NOMO-1 treated with dmso at 0.1 percent for 144 hours (cell line): Measurements from ENCODE around the gene NUP42.
"Not testable (repeated sequence)": the region's sequence is repeated elsewhere in the genome, so short reads cannot be mapped to it uniquely, and the experiment has no call there.

Experiments used
- DNase-seq: peaks from one replicate; lab custom pipeline; 2025; ENCODE audit not compliant: unreplicated experiment; lab: John Stamatoyannopoulos, UW

The NUP42 gene

GRCh38 chr7:23200331-23200730 lies 18.5 kb downstream of the NUP42 start:
- no peak for DNase-seq

- no peak for DNase-seq
Observed at GRCh38 chr7:23204241-23204640, 22.4 kb downstream of the NUP42 start.

- no peak for DNase-seq
Observed at GRCh38 chr7:23205577-23205908, 23.7 kb downstream of the NUP42 start.

GRCh38 chr7:23205909-23206767 lies 24.3 kb downstream of the NUP42 start:
- no peak for DNase-seq

- DNase-seq = peak; percentile 35
Observed at GRCh38 chr7:23207021-23207420, 25.2 kb downstream of the NUP42 start.

- DNase-seq = no peak
Observed at GRCh38 chr7:23207884-23208283, 26.0 kb downstream of the NUP42 start.

GRCh38 chr7:23208316-23208715 lies 26.5 kb downstream of the NUP42 start:
- DNase-seq = no peak

GRCh38 chr7:23210506-23210905 lies 28.7 kb downstream of the NUP42 start:
- DNase-seq = peak; percentile 3

GRCh38 chr7:23211589-23211988 lies 29.7 kb downstream of the NUP42 start:
- no peak for DNase-seq

GRCh38 chr7:23212395-23212794 lies 30.5 kb downstream of the NUP42 start:
- DNase-seq = no peak

- no peak for DNase-seq
Observed at GRCh38 chr7:23212841-23213240, 31.0 kb downstream of the NUP42 start.

- DNase-seq = no peak
Observed at GRCh38 chr7:23213755-23214154, 31.9 kb downstream of the NUP42 start.

- DNase-seq = no peak
Observed at GRCh38 chr7:23214423-23214822, 32.6 kb downstream of the NUP42 start.

- no peak for DNase-seq
Observed at GRCh38 chr7:23214938-23215337, 33.1 kb downstream of the NUP42 start.

GRCh38 chr7:23216021-23216420 lies 34.2 kb downstream of the NUP42 start:
- peak; percentile 37 for DNase-seq

GRCh38 chr7:23218196-23218595 lies 36.3 kb downstream of the NUP42 start:
- DNase-seq = no peak

GRCh38 chr7:23220690-23221305 lies 39.0 kb downstream of the NUP42 start:
- no peak for DNase-seq

GRCh38 chr7:23222439-23223030 lies 40.7 kb downstream of the NUP42 start:
- DNase-seq = no peak

- DNase-seq = not testable (repeated sequence)
Observed at GRCh38 chr7:23224364-23224763, 42.5 kb downstream of the NUP42 start.

- no peak for DNase-seq
Observed at GRCh38 chr7:23226844-23227450, 45.1 kb downstream of the NUP42 start.

GRCh38 chr7:23228412-23228811 lies 46.6 kb downstream of the NUP42 start:
- DNase-seq = no peak

- DNase-seq = no peak
Observed at GRCh38 chr7:23230641-23231101, 48.8 kb downstream of the NUP42 start.
